ENCODE data around the gene FHIP2A.

Gene FHIP2A

DNA sequence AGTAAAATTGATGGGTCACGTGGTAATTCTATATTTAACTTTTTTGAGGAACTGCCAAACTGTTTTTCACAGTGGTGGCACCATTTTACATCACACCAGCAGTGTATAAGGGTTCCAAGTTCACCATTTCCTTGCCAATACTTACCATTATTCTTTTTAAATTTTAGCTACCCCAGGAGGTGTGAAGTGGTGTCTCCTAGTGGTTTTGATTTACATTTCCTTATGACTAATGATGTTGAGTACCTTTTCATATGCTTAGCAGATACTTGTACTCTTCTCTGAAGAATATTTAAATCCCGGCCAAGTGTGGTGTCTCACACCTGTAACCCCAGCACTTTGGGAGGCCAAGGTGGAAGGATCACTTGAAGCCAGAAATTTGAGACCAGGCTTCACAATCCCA is 28.5 kb downstream of the FHIP2A start:
- H3K36me3 ChIP-seq: peaks cover 54% of the 10 kb centered on the region
- no peak overlapping the region for H3K4me3 ChIP-seq (ENCODE audit: low read depth, low read length)
- H3K27ac ChIP-seq: no peak overlapping the region
- TF ChIP-seq, protein P1, sequence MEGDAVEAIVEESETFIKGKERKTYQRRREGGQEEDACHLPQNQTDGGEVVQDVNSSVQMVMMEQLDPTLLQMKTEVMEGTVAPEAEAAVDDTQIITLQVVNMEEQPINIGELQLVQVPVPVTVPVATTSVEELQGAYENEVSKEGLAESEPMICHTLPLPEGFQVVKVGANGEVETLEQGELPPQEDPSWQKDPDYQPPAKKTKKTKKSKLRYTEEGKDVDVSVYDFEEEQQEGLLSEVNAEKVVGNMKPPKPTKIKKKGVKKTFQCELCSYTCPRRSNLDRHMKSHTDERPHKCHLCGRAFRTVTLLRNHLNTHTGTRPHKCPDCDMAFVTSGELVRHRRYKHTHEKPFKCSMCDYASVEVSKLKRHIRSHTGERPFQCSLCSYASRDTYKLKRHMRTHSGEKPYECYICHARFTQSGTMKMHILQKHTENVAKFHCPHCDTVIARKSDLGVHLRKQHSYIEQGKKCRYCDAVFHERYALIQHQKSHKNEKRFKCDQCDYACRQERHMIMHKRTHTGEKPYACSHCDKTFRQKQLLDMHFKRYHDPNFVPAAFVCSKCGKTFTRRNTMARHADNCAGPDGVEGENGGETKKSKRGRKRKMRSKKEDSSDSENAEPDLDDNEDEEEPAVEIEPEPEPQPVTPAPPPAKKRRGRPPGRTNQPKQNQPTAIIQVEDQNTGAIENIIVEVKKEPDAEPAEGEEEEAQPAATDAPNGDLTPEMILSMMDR (IDR thresholded peaks at IDR 0.05; ENCODE audit: low read depth, low read length): no peak
- DNase-seq: no peak
- no peaks in the 10 kb centered on the region for H3K27me3 ChIP-seq (ENCODE audit: insufficient read depth, low read depth, severe bottlenecking)
- H3K9me3 ChIP-seq (ENCODE audit: severe bottlenecking): no peaks in the 10 kb centered on the region

DNA sequence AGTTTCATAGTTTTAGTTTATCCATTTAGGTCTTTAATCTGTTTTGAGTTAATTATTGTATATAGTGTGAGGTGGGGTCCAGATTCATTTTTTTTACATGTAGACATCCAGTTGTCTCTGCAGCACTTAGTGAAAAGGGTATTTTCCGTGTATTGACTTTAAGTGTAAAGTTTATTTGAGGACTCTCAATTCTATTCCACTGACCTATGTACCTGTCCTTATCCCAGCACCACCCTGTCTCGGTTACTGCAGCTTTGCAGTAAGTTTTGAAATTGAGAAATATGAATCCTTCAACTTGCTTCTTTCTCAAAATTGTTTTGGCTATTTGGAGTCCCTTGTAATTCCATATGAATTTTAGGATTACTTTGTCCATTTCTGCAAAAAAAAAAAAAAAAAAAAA is 29.8 kb downstream of the FHIP2A start:
- H3K36me3 ChIP-seq: peaks cover 53% of the 10 kb centered on the region
- no peak overlapping the region for H3K27ac ChIP-seq
- H3K4me3 ChIP-seq (ENCODE audit: low read depth, low read length): no peak overlapping the region
- no peak for DNase-seq
- H3K9me3 ChIP-seq (ENCODE audit: severe bottlenecking): no peaks in the 10 kb centered on the region
- H3K27me3 ChIP-seq (ENCODE audit: insufficient read depth, low read depth, severe bottlenecking): no peaks in the 10 kb centered on the region
- TF ChIP-seq, protein P1 (IDR thresholded peaks at IDR 0.05; ENCODE audit: low read depth, low read length): no peak

DNA sequence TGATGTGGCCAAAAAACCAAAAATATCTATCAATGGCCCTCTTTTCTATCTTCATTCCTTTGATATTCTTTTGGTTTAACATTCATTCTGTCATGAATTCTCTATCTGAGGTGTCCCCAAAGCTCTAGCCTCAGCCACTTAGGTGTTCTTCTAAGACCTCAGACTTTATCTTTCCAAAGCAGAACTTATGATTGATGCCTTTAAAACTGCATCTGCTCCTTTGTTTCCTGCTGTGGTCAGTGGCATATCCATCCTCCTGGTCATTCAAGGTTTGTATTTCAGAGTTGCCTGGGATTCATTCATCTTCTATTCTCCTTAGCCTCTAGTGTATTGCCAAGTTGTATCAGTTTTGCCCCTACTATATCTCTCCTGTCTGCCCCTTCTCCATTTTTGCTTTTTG is 30.6 kb downstream of the FHIP2A start:
- Histone ChIP-seq H3K27ac (no peak overlapping the region), H3K27me3 (ENCODE audit: insufficient read depth, low read depth, severe bottlenecking) (no peaks in the 10 kb centered on the region), H3K36me3 (peaks cover 50% of the 10 kb centered on the region), H3K9me3 (ENCODE audit: severe bottlenecking) (no peaks in the 10 kb centered on the region), H3K4me3 (ENCODE audit: low read depth, low read length) (no peak overlapping the region)
- TF ChIP-seq, protein P1 (IDR thresholded peaks at IDR 0.05; ENCODE audit: low read depth, low read length): no peak
- no peak for DNase-seq

DNA sequence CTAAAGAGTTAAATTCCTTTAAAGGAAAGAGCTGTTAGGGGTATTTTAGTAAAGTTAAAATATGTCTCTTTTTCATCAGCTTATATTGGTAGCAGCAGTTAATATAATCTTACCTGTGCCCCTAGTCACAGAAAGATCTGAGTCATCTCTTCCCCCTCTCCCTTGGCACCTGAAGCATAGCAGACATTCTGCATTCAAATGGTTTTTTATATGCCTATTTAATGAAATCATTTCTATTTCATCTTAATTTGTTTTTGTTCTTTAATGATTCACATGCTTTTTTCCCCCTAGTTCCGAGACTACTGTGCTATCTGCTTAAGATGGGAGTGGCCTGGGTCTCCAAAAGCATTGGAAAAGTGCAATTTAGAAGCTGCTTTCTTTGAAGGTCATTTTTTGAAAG is 33.3 kb downstream of the FHIP2A start:
- TF ChIP-seq, protein P1 (IDR thresholded peaks at IDR 0.05; ENCODE audit: low read depth, low read length): no peak
- Histone ChIP-seq H3K9me3 (ENCODE audit: severe bottlenecking) (no peaks in the 10 kb centered on the region), H3K27me3 (ENCODE audit: insufficient read depth, low read depth, severe bottlenecking) (no peaks in the 10 kb centered on the region), H3K4me3 (ENCODE audit: low read depth, low read length) (no peak overlapping the region), H3K27ac (no peak overlapping the region), H3K36me3 (peaks cover 36% of the 10 kb centered on the region)
- DNase-seq: no peak

DNA sequence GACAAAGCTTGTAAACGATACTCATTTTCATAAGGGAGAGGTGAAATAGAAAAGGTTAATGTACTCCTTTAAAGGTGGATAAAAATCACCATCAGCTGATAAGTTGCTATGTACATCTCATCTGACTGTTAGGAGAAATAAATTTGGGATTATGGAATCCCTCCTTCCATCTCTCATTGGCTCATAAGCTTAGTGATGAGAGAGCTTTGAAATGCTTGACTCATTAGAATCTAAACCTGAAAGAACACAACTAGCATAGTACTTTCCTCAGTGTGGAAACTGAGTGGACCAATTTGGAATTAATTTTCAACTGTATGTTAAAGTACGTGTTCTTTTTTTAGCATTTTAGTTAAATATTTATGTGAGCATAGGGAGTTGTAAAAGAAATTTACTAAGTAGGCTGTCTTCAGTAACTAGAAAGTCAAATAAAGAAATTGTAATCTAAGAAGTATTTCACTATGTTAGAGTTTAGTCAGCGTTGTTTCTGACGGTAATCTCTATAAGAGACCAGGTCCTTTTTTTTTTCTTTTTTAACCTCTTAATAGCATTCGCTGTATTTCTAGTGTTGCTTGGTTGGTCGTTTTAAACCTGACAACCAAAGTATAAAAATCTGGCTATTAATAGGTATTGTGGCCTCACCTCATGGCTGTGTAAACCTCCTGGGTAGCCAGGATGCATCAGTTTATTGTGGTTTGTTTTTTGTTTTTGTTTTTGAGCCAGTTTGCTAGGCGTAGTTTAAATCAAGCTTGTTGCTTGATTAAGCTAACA is 34.4 kb downstream of the FHIP2A start:
- H3K9me3 ChIP-seq (ENCODE audit: severe bottlenecking): no peaks in the 10 kb centered on the region
- DNase-seq: no peak
- H3K36me3 ChIP-seq: peaks cover 34% of the 10 kb centered on the region
- no peak overlapping the region for H3K27ac ChIP-seq
- no peak overlapping the region for H3K4me3 ChIP-seq (ENCODE audit: low read depth, low read length)
- H3K27me3 ChIP-seq (ENCODE audit: insufficient read depth, low read depth, severe bottlenecking): no peaks in the 10 kb centered on the region
- TF ChIP-seq, protein P1 (IDR thresholded peaks at IDR 0.05; ENCODE audit: low read depth, low read length): no peak
